Stimulated activated CD4-positive, alpha-beta T cell treated with anti-CD3 and anti-CD28 coated beads, Interleukin-4, amount 100 ng/mL, for 1 hour (primary cell): ENCODE measurements around the gene TRNP1.
"Not testable (repeated sequence)": the region's sequence is repeated elsewhere in the genome, so short reads cannot be mapped to it uniquely, and the experiment has no call there.

ENCODE experiments used
- DNase-seq: peaks from one replicate; pipeline ENCODE4 v3.0.0-alpha.2; 2020

TRNP1 gene, protein sequence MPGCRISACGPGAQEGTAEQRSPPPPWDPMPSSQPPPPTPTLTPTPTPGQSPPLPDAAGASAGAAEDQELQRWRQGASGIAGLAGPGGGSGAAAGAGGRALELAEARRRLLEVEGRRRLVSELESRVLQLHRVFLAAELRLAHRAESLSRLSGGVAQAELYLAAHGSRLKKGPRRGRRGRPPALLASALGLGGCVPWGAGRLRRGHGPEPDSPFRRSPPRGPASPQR

GRCh38 chr1:26993237-26994019, at the start of gene TRNP1:
TRNP1 (plus strand) TSS chr1:26993692; CDS start chr1:26993787, 95 bp downstream.
- DNase-seq: peak; percentile 77

GRCh38 chr1:26945138-26945537, 48.4 kb upstream of the TRNP1 start:
- DNase-seq: no peak

- DNase-seq: no peak
These were observed 47.8 kb upstream of the TRNP1 start for GRCh38 chr1:26945728-26946127.

DNA sequence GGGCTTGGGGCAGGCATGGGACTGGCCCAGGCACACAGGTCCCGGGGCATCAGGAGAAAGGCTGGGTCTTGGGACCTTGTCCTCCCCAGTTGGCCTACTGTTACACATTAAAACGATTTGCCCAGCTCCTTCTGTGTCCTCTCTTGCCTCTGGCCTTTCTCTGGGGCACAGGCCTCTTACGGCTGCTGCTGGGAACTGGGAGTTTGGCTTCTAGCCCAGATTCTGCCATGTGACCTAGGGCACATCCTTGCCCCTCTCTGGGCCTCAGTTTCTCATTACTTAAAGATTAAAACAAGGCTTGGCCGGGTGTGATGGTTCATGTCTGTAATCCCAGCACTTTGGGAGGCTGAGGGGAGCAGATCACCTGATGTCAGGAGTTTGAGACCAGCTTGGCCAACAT, 47.2 kb upstream of the TRNP1 start:
- DNase-seq: no peak

DNA sequence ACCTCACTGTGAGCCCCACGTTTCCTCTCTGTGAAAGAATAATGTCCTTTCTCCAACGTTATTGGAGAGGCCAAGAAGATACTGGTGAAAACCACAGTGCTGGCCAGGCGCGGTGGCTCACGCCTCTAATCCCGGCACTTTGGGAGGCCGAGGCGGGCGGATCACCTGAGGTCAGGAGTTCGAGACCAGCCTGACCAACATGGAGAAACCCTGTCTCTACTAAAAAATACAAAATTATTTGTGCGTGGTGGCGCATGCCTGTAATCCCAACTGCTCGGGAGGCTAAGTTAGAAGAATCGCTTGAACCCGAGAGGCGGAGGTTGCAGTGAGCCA, 44.8 kb upstream of the TRNP1 start:
- DNase-seq: not testable (repeated sequence)

DNA sequence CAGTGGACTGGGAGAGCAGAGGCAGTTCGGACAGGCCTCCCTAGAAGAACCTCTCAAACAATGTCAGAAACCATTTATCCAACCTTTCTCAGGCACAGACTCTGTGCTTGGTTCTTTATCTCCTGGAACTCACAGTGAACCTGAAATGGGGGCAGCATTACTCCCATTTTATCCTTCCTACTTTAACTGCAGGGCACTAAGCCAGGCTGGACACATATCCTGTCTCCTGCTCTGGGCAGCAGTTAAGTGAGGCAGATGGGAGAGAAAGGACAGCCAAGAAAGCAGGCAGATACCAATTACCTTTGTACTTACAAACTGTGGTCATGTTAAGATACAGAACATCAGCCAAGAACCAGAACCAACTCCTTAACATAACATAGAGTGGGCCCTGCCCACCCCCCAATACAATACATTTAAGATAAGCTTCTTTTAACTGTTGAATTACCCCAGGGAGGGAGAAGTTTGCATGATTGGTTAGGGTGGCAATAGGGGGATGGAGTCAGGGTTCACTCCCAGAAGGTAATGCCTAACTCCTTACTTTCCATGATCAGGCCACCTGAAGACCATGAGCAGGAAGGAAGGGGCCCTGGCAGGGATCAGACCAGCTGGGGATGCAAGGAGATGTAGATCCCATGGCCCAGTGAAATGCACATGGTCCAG, 44.1 kb upstream of the TRNP1 start:
- no peak for DNase-seq

DNA sequence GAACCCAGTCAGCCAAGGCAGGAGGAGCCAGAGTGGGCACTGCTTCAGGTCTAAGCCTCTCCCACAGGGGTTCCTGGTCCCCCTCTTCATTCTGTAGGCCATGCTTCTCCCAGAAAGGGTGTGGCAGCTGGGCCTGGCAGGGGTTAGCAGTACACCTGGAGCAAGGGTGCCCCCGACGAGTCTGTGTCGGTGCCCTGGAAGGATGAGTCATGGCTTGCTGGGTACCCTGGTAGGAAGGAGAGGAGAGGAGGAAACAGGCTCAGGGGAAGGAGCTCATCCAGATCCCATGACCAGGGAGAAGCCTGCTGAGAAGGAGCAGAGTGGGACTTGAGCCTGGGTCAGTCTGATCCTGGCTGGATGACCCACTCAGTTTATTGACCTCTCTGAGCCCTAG, 43.6 kb upstream of the TRNP1 start:
- no peak for DNase-seq

DNA sequence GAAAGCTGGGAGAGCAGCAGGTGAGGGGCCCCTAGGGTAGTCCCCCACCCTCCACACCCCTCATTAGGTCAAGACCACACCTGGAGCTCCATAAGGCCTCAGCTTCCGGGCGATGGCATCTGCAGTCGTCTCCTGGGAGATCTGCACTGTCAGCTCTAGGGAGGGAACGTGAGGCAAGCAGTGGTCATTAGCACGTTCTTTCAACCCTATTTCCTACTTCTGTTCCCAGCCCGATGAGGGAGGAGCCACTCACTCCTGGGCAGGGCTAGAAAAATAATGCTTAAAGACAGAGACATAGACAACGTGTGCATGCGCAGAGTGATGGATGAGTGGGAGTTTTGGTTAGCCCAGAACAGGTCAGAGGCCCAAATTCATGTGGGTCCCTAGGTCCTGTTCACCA, 42.9 kb upstream of the TRNP1 start:
- no peak for DNase-seq

DNA sequence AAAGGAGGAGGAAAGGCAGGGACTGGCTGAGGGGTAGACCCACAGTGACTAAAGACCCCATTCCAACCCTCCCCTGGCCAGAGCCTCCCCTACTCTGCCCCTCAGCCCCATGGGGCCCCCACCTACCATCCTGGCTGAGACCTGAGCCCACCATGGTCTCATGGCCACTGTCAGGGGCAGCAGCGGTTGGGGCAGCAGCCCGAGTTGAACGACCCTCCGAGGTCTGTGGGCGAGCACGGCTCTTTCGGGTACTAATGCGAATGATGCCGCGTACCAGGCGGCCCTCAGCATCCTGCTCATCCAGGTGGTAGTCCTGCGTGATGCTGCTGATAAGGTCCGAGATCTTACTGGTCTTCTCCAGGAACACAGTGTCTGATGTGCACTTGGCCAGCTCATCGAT, 42.3 kb upstream of the TRNP1 start:
- no peak for DNase-seq

DNA sequence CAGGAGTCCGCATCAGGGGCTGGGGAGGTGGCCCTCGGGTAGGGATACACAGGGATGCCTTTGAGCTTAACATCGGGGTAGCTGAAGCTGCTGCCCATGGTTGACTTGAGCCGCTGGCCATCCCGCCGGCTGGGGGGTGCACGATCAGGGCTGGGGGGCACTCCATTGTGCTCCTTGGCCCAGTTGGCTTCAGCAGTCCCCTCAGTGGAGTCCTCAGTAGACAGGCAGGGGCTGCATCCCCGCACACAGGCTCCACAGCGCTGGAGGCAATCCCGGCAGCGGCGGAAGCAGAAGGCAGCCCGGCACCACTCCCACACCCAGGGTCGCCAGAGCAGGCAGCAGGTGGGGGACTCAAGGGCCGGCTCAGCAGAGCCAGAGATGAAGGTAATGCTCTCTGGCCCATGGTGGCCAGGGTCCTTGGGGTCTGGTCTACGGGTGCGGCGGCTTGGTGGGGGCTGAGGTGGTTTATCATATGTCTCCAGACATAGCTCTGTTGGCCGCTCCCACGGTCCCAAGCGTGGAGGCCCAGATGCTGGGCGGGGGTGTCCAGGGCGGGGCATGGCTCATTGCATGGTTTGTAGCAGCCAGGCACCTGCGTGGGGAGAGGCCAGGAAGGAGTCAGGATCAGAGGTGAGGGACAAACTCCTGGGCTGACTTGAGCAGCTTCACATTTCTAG, 41.5 kb upstream of the TRNP1 start:
- no peak for DNase-seq

DNA sequence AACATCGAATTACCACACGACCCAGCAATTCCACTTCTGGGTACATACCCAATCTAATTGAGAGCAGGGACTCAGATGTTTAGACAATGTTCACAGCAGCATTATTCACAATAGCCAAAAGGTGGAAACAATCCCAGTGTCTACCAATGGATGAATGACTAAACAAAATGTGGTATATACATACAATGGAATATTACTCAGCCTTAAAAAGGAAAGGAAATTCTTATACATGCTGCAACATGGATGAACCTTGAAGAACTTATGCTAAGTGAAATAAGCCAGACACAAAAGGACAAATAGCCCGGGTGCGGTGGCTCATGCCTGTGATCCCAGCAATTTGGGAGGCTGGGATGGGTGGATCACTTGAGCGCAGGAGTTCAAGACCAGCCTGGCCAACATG, 40.1 kb upstream of the TRNP1 start:
- DNase-seq: no peak

DNA sequence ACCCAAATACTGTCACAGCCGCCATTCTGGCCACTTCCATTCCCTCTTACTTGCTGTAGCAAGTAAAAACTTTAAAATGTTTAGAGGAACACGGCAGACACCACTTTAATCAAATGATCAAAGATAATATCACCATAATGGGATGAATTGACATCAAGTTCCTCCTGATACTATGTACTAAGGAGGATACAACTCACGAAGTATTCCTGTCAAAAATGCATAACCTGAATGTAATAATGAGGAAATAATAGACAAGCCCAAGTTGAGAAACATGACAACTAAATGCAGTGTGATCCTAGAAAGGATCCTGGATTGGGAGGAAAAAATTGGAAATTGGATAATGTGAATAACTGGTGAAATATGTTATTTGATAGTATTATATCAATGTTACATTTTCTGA, 37.2 kb upstream of the TRNP1 start:
- no peak for DNase-seq

DNA sequence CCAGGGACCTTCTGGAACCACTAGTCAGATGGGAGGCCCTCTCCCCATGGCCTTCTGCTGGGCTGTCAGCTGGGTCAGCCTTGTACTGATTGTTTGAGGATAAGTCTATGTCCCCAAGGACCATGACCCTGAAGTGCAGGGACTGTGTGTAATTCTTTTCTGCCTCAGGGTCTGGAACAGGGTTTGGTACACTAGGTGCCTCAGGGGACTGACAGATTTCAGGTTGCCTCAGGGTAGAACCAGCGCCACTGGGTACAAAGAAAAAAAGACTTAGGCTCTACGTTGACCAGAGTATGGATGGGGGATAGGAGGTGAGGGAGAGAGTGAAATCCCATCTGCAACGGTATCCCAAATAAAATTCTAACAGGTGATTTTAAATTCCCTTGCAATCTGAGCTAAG, 36.2 kb upstream of the TRNP1 start:
- DNase-seq: no peak

GRCh38 chr1:26959270-26959669, 34.2 kb upstream of the TRNP1 start:
- no peak for DNase-seq

- peak; percentile 53 for DNase-seq
These were observed 33.5 kb upstream of the TRNP1 start, which contains the start of gene KDF1 for GRCh38 chr1:26959722-26960624. KDF1 (minus strand) TSS chr1:26960468; CDS start chr1:26952380, 8,088 bp downstream.

GRCh38 chr1:26960625-26960966, 32.9 kb upstream of the TRNP1 start:
- no peak for DNase-seq

DNA sequence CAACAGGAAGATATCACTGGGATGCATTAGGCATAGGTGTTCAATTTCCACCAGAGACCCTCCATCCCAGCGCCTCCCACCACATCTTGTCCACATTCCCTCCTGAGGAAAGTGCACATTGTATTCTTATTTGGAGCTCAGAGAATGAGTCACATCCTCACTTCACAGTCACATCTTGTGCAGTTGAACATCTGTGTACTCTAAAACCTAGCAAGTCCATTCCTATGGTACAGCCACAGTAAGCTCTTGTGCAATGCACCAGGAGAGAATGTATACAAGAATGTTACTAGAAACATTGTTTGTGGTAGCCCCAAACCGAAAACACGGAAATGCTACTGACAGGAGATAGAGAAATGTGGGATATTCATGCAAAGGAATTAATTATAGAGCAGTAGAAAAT, 31.7 kb upstream of the TRNP1 start:
- DNase-seq: no peak

DNA sequence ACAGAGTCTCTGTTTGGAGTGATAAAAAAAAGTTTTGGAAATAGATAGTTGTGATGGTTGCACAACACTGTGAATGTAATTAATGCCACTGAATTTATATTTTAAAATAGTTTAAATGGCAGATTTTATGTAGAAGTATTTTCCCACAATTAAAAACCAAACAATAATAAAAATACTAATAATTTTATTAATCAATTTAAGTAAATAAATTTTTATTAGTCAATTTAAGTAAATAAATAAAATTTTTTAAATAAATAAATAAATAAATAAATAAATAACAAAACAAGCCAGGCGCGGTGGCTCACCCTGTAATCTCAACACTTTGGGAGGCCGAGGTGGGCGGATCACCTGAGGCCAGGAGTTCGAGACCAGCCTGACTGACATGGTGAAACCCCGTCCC, 28.3 kb upstream of the TRNP1 start:
- no peak for DNase-seq

- no peak for DNase-seq
These were observed 27.9 kb upstream of the TRNP1 start for GRCh38 chr1:26965628-26966027.

DNA sequence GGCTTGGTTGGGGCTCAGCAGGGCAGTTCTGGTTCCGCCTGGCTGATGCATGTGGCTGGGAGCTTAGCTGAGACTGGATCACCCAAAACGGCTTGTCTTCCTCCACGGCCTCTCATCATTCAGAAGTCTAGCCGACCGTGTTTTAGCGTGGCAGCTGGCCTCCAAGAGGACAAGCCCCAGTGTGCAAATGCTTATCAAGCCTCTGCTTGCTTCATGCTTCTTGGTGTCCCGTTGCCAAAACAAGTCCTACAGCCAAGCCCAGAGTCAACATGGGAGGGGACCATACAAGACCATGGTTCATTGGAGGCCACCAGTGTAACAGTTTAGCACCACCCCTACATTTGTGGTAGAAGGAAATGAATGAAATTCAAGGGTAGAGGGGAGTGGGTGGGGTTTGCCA, 22.7 kb upstream of the TRNP1 start:
- no peak for DNase-seq

DNA sequence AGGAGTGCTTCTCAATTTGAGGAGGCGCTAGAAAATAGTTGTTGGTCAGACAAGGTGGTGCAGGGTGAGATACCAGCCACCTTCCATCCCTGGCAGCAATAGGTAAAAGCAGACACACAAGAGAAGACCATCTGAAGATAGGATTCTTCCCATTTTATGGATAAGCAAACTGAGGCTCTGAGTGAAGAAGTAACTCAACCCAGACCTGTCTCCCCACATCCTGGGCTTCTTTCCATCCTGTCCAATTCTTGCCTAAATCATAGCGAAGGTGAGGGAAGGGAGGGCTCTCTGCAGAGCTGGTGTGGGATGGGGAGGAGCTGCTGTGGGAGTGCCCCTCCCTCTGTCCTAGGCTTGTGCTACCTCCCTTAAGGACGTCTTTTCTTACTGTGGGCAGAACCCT, 21.9 kb upstream of the TRNP1 start:
- DNase-seq: no peak

DNA sequence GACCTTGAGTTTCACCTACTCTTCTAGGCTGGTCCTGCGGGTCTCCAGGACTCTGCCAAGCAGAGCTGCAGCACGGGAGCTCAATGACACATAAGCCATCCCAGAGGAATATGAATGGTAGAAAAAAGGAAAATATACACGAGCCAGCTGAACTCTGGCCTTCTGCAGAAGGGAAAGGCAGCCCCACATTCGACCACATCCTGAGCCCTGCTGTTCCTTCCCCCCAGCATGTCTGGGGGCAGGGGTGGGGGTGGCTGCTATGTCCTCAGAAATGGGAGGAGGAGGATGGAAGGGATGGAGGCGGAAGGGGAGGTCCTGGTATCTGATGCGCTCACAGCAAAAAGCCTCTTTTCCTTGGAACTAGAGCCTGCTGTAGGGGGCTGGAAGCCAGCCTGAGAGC, 21.1 kb upstream of the TRNP1 start:
- no peak for DNase-seq

DNA sequence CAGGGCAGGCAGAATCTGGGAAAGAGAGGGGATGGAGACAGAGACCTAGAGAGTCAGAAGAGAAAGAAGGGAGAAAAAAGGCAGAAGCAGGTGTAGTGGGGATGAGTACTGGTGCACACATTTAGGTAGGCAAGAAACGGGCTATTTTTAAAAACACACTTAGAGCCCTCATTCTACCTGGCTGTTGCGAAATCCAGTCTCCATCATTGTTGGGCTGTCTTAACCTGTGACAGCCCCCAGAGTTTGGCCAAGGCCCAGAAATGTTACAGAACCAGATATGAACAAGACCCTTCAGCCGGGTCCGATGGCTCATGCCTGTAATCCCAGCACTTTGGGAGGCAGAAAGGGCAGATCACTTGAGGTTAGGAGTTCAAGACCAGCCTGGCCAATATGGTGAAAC, 20.7 kb upstream of the TRNP1 start:
- DNase-seq: no peak
